RWPE1 (cell line): ENCODE data around the gene TMEM174.

Experiments
- CTCF ChIA-PET: fragments of 350-600 bp; sonication (Branson Sonifier 250); formaldehyde crosslinking; extraction: SDS; loops from one replicate; lab custom pipeline; 2021; lab: Yijun Ruan, JAX
- POLR2A ChIA-PET: fragments of 400-600 bp; formaldehyde crosslinking; extraction: SDS; loops from one replicate; lab custom pipeline; 2020; ENCODE audit warnings: antibody characterized with exemption; ENCODE audit not compliant: low non-redundant PET; lab: Yijun Ruan, JAX
- DNase-seq: peaks from one replicate; pipeline ENCODE4 v3.0.0; 2012; ENCODE audit warnings: low spot score
- H3K27ac ChIP-seq: fragments of 450-650 bp; 2 replicates; pipeline ENCODE4 v1.5.1; 2017
- CTCF ChIP-seq: fragments of 450-650 bp; conservative IDR thresholded peaks from 2 replicates; pipeline ENCODE4 v1.5.1; 2017; ENCODE audit warnings: low read depth, mild to moderate bottlenecking

Gene TMEM174

GRCh38 chr5:73137563-73138530, 35.1 kb upstream of the TMEM174 start:
- POLR2A ChIA-PET, result no interaction called here
- TF ChIP-seq CTCF, result no peak
- DNase-seq, result no peak
- CTCF ChIA-PET, result no interaction called here
- no peak overlapping the region for H3K27ac ChIP-seq

GRCh38 chr5:73139485-73139884, 33.5 kb upstream of the TMEM174 start:
- ChIA-PET POLR2A (no interaction called here), CTCF (interaction anchor here (0.8 kb wide), 1 partner anchor 14 kb away, joined by 4 read pairs; no protein-coding TSS in a partner anchor)
- TF ChIP-seq CTCF, result no peak
- no peak for DNase-seq
- H3K27ac ChIP-seq, result no peak overlapping the region

- POLR2A ChIA-PET, result no interaction called here
These were observed 32.2 kb upstream of the TMEM174 start for GRCh38 chr5:73140801-73141200.

GRCh38 chr5:73142035-73142434, 31.0 kb upstream of the TMEM174 start:
- ChIA-PET CTCF (no interaction called here), POLR2A (no interaction called here)
- H3K27ac ChIP-seq, result no peak overlapping the region
- TF ChIP-seq CTCF, result no peak
- no peak for DNase-seq

More at GRCh38 chr5:73140801-73141200, 32.2 kb upstream of the TMEM174 start:
- no peak for TF ChIP-seq CTCF
- no peak overlapping the region for H3K27ac ChIP-seq
- CTCF ChIA-PET, result interaction anchor here (0.6 kb wide), 1 partner anchor 1245 kb away, joined by 3 read pairs; no protein-coding TSS in a partner anchor
- DNase-seq, result no peak

GRCh38 chr5:73143716-73144115, 29.3 kb upstream of the TMEM174 start:
- POLR2A ChIA-PET, result no interaction called here
- no peak for TF ChIP-seq CTCF
- no peak overlapping the region for H3K27ac ChIP-seq
- CTCF ChIA-PET, result interaction anchor here (0.6 to 0.9 kb wide), 2 partner anchors 58 to 60 kb away, joined by 3 read pairs; no protein-coding TSS in a partner anchor
- no peak for DNase-seq

GRCh38 chr5:73149540-73149939, 23.5 kb upstream of the TMEM174 start:
- ChIA-PET CTCF (no interaction called here), POLR2A (no interaction called here)
- TF ChIP-seq CTCF, result no peak

More at GRCh38 chr5:73149540-73149939, 23.5 kb upstream of the TMEM174 start:
- H3K27ac ChIP-seq, result no peak overlapping the region
- no peak for DNase-seq
